Left lobe of liver (tissue), 2 donors: ENCODE measurements around the gene S100Z. TPM values are rescaled to one million over a fixed set of nuclear protein-coding genes. Genes with fewer than 3 reads are reported as not detected.
"Not testable (repeated sequence)": the region's sequence is repeated elsewhere in the genome, so short reads cannot be mapped to it uniquely, and the experiment has no call there.

Experiments used
- ATAC-seq: fragments of 200-7000 bp; cut with Tn5 transposase; one replicate; pipeline ENCODE4 v1.9.1; 2020; ENCODE audit warnings: mild to moderate bottlenecking, moderate library complexity
- DNase-seq: peaks from one replicate; pipeline ENCODE4 v3.0.0-alpha.2; 2020; ENCODE audit warnings: low spot score
- total RNA-seq: library from RNA; stranded (reverse); gene quantifications from one replicate; pipeline ENCODE4 v1.2.1, GENCODE V29; 2021
- donor health status: DM: no; HTN: no; CAD: no; lungs with moderate emphysema.
- donor health status: DM: no; HTN: yes; CAD: no.

Gene S100Z
- total RNA-seq, 1 donor from 2014 or later: not detected

DNA sequence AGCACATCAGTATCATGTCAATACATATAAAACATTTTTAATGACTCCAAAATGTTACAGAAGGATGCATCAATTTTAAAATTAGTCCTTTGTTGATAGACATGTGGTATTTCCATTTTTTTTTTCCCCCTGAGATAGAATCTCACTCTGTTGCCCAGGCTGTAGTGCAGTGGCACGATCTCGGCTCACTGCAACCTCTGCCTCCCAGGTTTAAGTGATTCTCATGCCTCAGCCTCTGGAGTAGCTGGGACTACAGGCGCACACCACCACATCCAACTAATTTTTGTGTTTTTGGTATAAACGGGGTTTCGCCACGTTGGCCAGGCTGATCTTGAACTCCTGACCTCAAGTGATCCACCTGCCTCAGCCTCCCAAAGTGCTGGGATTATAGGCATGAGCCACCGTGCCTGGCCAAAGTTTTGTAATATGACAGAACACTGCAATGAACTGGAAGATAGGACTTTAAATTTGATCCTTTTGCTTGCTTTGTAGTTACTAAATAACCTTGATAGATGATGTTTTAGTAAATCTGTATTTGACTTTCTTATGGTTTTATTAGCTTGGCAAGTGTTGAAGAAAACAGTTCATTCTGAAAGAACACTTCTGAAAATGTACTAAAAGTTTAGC is 27.6 kb upstream of the S100Z start:
- ATAC-seq (peak; percentile 47), DNase-seq (peak; percentile 65)

DNA sequence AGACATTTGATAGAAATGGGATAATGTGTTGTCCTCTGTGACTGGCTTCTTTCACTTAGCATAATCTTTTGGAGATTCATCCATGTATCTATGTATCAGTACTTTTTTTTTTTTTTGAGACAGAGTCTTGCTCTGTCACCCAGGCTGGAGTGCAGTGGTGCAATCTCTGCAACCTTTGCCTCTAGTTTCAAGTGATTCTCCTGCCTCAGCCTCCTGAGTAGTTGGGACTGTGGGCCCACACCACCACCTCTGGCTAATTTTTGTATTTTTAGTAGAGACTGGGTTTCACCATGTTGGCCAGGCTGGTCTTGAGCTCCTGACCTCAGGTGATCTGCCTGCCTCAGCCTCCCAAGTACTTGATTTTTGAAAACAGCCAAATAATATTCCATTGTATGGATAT is 23.4 kb upstream of the S100Z start:
- not testable (repeated sequence) for DNase-seq
- peak; percentile 40 for ATAC-seq

DNA sequence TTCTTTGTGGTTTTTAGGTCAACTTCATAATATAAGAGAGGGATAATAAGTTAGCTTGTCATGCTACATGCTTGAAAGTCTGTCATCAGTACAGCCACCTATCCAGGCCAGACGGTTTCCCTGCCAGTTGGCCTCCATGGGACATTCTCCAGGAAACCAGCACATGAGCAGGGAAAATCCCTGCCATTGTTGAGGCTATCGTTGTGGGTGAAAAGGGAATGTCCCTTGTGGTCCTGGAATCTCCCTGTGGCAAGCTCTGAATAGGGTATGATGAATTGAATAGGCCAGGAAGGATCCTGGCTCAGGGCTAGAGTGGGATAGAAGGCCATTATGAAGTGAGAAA is 18.7 kb upstream of the S100Z start:
- ATAC-seq (peak; percentile 20), DNase-seq (no peak)

DNA sequence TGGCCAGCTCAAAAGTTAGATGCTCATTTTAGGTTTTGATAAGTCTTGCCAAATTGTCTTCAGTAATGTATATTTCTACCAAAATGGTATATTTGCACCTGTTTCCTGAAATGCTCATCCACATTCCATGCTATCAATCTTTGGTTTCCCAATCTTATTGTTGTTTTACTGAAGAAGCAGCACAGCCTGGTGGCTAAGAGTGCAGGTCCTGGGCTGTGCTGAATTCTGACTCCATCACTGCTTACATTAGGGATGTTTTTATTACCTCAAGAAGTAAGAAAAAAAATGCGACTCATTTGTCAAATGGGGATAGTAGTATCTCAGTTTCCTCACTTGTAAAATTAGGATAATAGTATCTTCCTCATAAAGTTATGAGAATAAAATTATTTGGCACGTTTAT is 13.6 kb upstream of the S100Z start:
- DNase-seq: no peak
- ATAC-seq: no peak

DNA sequence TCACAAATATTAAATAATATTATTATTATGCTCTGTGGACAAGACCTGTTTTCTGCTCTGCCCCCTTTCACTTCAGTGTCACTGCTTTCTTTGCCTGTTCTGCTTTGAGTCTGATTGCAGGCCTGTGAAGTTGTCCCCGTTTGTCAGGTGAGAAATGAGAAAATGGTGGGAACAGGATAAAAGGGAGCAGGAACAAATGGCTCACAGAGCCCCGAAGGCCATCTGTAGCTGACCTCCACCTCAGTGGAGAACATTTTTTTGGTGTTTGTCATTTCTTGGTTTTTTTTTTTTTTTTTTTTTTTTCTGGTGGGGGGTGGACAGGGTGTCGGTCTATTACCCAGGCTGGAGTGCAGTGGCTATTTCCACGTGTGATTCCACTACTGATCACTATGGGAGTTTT is 13.2 kb upstream of the S100Z start:
- DNase-seq: no peak
- ATAC-seq: no peak

DNA sequence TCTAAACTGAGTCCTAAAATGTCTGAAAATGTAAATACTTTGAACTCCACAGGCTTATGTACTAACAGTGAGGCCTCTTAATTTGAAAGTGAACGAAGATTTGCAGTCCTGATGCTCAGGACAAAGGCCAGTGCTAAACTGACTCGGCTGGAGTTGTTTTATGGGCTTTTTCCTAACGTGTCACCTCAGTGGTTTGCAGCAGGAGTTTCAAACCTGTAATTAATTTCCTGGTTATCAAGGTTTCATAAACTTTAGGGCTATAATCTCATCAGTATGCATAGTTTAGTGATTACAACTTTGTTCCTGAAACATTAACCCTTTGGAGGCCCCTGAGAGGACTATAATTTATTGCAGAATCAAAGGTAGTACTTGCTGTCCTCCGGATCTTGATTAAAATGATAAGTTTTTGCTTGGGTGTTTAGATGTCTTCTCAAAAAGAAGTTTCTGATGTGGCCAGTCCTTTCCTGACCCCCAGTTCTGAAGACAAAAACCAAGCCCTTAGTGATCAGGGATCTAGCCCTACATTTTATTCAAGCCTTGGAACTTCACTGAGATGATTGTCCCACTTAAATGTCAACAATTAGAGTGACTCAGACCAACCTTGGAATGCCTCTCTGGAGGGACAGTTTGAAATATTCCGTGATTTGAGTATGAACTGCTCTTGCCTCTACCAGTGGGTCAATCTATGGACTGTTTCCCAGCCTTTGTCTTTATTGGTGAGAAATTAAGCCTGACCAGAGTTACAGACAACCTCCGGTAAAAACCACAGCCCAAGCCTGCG is 11.1 kb upstream of the S100Z start:
- ATAC-seq (peak; percentile 41), DNase-seq (no peak)

DNA sequence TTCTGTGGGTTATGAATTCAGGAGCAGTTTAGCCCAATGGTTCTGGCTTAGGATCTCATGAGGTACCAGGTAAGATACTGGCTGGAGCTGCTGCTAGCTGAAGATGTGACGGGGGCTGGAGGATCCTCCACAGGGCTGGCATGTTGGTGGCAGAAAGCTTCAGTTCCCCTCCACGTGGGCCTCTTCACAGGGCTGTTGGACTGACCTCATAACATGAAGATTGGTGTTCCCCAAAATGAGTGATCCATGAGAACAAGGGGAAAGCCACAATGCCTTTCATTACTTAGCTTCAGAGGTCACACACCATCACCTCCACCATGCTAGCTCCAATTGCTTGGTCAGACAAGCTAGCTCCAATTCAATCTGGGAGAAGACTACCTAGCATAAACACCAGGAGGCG is 8.5 kb upstream of the S100Z start:
- ATAC-seq (no peak), DNase-seq (no peak)

DNA sequence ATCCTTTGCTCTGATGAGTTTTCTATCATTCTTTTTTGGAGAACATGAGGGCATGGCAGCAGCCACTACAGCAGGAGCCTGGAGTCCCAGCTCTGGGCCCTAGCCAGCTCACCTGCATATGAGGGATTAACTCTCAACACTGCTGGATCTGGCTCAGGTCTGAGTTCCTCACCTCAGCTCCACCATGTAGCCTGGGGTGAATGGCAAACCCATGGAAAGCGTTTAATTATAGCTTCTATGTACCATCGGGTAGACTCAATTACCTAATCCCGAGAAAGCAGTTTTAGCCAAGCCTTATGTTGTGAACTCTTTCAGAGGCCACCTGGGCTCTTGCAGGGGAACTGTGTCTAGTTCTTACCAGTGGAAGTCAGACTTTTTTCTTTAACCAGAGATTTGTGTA is 3.9 kb upstream of the S100Z start:
- no peak for ATAC-seq
- no peak for DNase-seq

DNA sequence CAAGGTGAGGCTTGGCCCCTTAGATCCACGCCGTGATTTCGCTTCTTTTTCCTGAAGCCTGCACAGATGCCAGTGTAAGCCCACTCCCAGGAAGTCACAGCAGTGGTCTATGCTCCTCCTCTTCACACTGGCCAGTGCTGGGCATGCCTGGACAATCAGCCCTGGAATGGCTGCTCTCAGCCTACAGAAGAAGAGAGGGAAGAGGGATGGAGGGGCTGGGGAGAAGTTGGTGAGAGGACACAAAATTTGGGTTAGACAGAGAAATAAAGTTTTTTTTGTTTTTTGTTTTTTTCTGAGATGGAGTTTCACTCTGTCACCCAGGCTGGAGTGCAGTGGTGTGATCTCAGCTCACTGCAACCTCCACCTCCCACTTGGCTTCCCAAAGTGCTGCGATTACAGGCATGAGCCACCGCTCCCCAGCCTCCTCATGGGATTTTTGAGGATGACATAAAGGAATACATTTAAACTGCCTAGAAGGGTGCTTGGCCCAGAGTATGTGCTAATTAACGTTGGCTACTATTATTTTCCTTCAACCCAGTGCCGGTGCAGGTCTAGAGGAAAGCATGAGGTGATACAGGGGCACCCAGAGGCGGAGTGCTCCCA is 830 bp downstream of the S100Z start:
- ATAC-seq (no peak), DNase-seq (no peak)

DNA sequence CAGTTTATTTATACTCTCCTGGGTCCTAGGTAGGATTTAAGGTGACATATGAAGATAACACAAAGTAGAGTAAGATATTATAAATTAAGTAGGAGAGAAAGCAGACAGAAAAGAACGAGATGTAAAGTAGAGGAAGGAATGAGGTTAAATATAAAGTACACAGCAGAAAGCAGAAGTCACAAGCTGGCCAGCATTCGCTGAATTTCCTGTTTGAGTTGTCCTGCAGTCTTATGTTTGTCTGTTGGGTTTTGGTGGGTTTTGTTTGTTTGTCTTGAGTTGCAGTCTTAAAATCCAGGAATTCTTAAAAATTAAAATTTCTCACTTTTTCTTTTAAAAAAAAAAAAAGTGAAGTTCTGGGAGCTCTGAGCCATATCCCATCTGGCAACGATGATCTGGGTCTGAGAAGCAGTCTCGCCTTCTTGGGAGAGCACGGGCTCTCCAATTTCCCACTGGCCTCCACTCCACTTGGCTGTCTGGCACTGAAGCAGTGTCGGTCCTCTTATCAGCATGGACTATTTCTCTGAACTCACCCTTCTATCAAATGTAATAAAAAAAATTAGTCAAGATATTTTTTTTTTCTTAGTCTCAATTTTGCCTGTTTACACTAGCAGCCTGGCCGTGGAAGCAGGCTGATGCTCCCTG is 2.0 kb downstream of the S100Z start:
- no peak for DNase-seq
- ATAC-seq: no peak

DNA sequence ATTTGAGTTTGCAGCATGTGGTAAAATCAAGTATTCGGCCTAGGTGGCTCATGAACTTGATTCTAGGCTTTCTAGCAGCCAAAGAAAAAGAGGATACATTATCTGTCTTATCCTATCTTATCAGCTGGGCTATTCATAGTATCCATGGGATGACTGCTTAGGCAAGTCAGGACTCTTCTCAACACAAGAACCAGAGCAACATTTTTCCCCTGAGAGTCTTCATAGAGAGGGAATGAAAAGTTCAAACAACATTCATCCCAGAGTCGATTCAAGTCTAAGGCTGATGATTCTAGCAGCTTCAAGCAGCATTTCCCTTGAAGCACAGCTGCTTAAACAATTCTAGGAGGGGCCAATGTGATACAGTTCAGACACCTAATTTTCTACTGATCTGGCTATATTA is 3.0 kb downstream of the S100Z start:
- no peak for DNase-seq
- no peak for ATAC-seq

DNA sequence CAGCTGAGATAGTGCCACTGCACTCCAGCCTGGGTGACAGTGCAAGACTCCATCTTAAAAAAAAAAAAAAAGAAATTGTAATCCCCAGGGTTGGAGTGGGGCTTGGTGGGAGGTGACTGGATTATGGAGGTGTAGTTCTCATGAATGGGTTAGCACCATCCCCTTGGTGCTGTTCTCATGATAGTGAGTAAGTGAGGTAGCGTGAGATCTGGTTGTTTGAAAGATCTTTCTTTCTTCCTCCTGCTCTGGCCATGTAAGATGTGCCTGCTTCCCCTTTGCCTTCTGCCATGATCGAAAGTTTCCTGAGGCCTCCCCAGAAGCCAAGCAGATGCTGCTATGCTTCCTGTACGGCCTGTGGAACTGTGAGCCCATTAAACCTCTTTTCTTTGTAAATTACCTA is 3.9 kb downstream of the S100Z start:
- not testable (repeated sequence) for ATAC-seq

DNA sequence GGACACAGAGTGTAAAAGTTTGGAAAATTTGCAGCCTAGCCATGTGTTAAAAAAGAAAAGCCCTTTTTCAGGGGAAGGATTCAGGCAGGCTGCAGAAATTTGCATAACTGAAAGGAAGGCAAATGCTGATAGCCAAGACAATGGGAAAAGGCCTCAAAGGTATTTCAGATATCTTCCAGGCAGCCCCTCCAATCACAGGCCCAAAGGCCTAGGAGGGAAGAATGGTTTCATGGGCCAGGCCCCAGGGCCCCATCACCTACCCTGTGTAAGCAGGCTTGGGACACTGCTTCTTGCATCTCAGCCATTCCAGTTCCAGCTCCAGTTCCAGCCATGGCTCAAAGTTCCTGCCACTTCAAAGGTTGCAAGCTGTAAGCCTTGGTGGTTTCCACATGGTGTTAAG is 4.8 kb downstream of the S100Z start:
- DNase-seq (no peak), ATAC-seq (no peak)

More for the DNA sequence above, 3.9 kb downstream of the S100Z start:
- not testable (repeated sequence) for DNase-seq

DNA sequence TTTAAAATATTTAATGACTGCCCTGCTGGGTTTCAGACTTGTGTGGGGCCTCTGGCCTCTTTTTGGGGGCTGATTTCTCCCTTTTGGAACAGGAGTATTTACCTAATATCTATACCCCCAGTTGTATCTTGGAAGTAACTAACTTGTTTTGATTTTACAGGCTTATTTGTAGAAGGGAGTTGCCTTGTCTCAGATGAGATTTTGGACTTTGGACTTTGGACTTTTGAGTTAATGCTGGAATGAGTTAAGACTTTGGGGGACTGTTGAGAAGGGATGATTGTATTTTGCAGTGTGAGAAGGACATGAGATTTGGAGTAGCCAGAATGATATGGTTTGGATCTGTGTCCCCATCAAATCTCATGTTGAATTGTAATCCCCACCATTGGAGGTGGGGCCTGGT is 5.7 kb downstream of the S100Z start:
- not testable (repeated sequence) for DNase-seq

DNA sequence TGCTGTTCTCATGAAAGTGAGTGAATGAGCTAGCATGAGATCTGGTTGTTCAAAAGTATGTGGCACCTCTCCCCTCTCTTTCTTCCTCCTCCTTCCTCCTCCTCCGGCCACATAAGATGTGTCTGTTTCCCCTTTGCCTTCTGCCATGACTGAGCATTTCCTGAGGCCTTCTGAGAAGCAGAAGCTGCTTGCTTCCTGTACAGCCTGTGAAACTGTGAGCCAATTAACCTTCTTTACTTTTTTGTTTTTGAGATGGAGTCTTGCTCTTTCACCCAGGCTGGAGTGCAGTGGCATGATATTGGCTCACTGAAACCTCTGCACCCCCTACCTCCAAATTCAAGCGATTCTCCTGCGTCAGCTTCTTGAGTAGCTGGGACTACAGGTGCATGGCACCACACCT is 6.1 kb downstream of the S100Z start:
- peak; percentile 56 for ATAC-seq
- DNase-seq: no peak

More for the DNA sequence above, 5.7 kb downstream of the S100Z start:
- not testable (repeated sequence) for ATAC-seq

DNA sequence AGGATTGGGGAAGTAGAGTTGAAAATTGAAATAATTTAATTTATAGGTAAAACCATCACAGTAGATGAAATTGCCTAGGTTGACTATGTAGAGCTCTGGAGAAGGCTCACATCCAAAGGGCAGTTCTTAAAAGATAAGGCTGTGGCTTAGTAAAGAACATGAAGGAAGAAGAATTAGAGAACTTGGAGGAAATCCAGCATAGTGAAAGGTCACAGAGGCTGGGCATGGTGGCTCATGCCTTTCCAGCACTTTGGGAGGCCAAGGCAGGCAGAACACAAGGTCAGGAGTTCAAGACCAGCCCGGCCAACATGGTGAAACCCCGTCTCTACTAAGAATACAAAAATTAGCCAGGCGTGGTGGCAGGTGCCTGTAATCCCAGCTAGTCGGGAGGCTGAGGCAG is 7.0 kb downstream of the S100Z start:
- not testable (repeated sequence) for ATAC-seq, DNase-seq

DNA sequence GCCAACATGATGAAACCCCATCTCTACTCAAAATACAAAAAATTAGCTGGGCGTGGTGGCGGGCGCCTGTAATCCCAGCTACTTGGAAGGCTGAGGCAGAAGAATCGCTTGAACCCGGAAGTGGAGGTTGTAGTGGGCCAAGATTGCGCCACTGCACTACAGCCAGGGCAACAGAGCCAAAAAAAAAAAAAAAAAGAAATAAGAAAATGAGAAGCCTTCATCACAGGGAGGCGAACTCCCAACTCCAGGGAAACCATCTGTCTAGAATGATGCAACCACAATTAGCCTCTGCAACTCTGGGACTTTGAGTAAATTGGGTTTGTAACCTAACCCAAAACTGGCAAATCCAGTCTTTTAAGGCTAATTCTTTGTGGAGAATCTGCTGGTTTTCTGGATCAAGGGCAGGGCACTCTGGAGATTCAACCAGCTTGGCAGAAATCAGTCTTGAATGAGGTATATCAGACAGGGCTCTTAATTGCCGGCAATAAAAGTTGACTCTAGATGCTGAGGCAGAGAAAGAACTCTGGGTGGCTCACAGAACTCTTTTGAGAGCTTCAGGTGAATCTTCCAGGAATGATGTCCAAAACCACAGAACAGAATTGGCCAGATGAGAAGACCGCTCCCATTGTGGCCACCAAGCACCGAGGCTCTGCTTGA is 9.9 kb downstream of the S100Z start:
- ATAC-seq (no peak), DNase-seq (no peak)

DNA sequence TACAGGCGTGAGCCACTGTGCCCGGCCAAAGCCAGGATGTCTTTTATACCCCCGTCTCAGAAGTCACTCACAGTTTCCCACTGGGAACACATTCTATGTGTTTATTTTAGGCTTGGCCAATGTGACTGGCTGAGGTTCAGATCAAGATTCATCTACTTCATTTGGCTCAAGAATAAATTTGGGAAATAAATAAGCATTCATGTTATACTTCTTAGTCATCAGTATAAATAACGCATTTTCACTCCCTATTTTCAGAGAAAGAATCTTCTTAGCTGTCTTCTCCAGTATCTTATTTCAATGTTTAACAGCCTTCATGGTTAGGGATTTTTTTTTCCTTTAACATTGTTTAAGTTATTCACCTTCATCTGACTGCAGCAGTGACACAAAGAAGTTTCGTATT is 11.8 kb downstream of the S100Z start:
- ATAC-seq (no peak), DNase-seq (no peak)

DNA sequence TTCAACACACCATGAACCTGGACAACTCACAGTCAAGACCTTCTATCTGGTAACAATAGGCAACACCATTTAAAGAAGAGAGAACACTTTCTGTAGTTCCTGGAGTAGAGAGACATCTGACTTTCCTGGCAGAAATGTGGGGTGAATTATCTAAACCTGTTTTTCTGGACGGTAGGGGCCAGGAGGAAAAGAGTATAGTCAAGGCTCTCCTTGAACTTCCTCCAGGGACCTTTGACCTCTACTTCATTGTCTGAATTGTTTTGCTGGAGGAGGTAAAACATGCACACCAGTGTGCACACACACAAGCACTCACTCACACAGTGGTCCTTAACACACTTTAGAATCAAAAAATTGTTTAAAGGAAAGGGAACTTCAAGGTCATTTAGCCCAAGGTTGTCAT is 13.2 kb downstream of the S100Z start:
- DNase-seq: no peak
- no peak for ATAC-seq

DNA sequence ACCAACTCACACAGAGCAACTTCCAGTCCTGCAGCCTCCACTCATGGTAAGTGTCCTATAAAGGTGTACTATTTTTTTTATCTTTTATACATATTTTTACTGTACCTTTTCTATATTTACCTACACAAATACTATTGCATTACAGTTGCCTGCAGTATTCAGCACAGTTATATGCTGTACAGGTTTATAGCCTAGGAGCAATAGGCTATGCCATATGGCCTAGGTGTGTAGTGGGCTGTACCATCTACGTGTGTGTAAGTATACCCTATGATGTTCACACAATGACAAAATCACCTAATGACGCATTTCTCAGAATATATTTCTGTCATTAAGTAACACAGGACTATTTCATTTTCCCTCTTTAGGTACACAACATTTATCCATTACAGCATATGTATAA is 16.7 kb downstream of the S100Z start:
- DNase-seq (no peak), ATAC-seq (no peak)

DNA sequence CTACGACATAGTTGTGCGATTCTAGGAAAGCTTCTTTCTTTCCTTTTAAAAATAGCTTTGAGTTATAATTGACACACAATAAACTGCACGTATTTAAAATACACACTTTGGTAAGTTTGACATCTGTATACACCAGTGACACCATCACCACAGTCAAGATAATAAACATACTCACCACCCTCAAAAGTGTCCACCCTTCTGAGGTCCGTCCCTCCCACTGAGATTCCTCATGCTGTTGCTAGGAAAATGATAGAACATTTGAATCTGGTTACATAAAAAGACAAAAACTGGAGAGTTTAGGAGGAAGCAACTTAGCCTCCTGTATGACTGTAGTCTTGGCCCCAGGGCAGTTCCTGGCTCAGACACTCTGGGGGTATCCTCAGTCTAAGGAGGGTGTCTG is 17.2 kb downstream of the S100Z start:
- ATAC-seq: no peak
- DNase-seq: no peak
